RWPE2 (cell line): ENCODE measurements around the gene NFKB2.

ENCODE experiments used
- ATAC-seq: fragments of 200-7000 bp; cut with Tn5 transposase; 3 replicates; pipeline ENCODE4 v1.9.1; 2021; ENCODE audit warnings: low read depth
- DNase-seq: peaks from one replicate; pipeline ENCODE4 v3.0.0-alpha.2; 2020; ENCODE audit warnings: low spot score
- H3K27ac ChIP-seq: fragments of 450-650 bp; 2 replicates; pipeline ENCODE4 v1.5.1; 2017; ENCODE audit warnings: mild to moderate bottlenecking; ENCODE audit not compliant: poor library complexity, severe bottlenecking
- H3K27me3 ChIP-seq: fragments of 250-450 bp; sonication (Bioruptor Pico); 2 replicates; pipeline ENCODE4 v1.5.1; 2021; ENCODE audit warnings: mild to moderate bottlenecking, moderate library complexity; ENCODE audit not compliant: insufficient read depth, poor library complexity, severe bottlenecking
- H3K36me3 ChIP-seq: fragments of 250-450 bp; sonication (Bioruptor Pico); 2 replicates; pipeline ENCODE4 v1.5.1; 2020; ENCODE audit warnings: low read depth, mild to moderate bottlenecking, moderate library complexity
- H3K4me1 ChIP-seq: fragments of 250-450 bp; sonication (Bioruptor Pico); 2 replicates; pipeline ENCODE4 v1.5.1; 2021; ENCODE audit warnings: mild to moderate bottlenecking, moderate library complexity; ENCODE audit not compliant: insufficient read depth, poor library complexity, severe bottlenecking
- H3K4me3 ChIP-seq: fragments of 250-450 bp; sonication (Bioruptor Pico); 2 replicates; pipeline ENCODE4 v1.5.1; 2021; ENCODE audit warnings: mild to moderate bottlenecking, moderate library complexity; ENCODE audit not compliant: severe bottlenecking
- H3K9me3 ChIP-seq: fragments of 250-450 bp; sonication (Bioruptor Pico); 2 replicates; pipeline ENCODE4 v1.5.1; 2021; ENCODE audit warnings: mild to moderate bottlenecking, moderate library complexity; ENCODE audit not compliant: severe bottlenecking
- CTCF ChIP-seq: fragments of 450-650 bp; IDR thresholded peaks from one replicate; pipeline ENCODE4 v1.5.1; 2017; ENCODE audit warnings: mild to moderate bottlenecking, moderate library complexity; ENCODE audit not compliant: poor library complexity, severe bottlenecking

Gene NFKB2

GRCh38 chr10:102421757-102422512 lies 26.4 kb downstream of the NFKB2 start:
- H3K4me1 ChIP-seq = no peaks in the 10 kb centered on the region
- H3K27me3 ChIP-seq = peaks cover 5% of the 10 kb centered on the region
- DNase-seq = no peak
- H3K27ac ChIP-seq = peak overlapping the region; percentile 71
- peaks cover 7% of the 10 kb centered on the region for H3K36me3 ChIP-seq
- no peaks in the 10 kb centered on the region for H3K9me3 ChIP-seq
- ATAC-seq = peak; percentile 28
- no peak for TF ChIP-seq CTCF
- peak overlapping the region; percentile 54 for H3K4me3 ChIP-seq

- no peaks in the 10 kb centered on the region for H3K9me3 ChIP-seq
- H3K4me3 ChIP-seq = peak overlapping the region; percentile 54
- peaks cover 7% of the 10 kb centered on the region for H3K36me3 ChIP-seq
- peak; percentile 50 for ATAC-seq
- DNase-seq = no peak
- H3K27me3 ChIP-seq = peaks cover 5% of the 10 kb centered on the region
- peak overlapping the region; percentile 71 for H3K27ac ChIP-seq
- peak; percentile 94 for TF ChIP-seq CTCF
- no peaks in the 10 kb centered on the region for H3K4me1 ChIP-seq
These were observed 27.1 kb downstream of the NFKB2 start for GRCh38 chr10:102422545-102423129.

GRCh38 chr10:102423372-102423968 lies 28.0 kb downstream of the NFKB2 start:
- Histone ChIP-seq H3K27ac (peak overlapping the region; percentile 71), H3K27me3 (peaks cover 5% of the 10 kb centered on the region), H3K4me3 (no peak overlapping the region), H3K36me3 (peaks cover 7% of the 10 kb centered on the region), H3K9me3 (no peaks in the 10 kb centered on the region), H3K4me1 (no peaks in the 10 kb centered on the region)
- no peak for DNase-seq
- TF ChIP-seq CTCF = no peak
- ATAC-seq = no peak

DNA sequence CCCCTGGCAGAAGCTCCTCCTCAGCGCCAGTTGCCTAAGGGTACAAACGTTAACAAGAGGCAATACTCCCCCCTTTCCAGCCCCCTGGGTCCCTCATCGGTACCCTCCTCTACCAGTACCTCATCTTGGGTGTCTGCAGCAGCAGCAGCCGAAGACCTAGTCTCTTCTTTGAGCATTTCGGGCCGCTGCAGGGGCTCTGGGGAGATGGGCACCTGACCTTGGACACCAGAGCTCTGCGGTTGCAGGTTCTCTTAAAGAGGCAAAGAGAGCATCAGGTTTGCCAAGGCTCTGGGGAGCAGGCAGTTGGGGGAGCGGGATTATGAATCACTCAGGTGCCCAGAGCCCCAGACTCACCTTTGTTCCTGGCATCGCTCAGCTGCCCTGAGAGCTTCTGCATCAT lies 28.6 kb downstream of the NFKB2 start:
- no peak for ATAC-seq
- Histone ChIP-seq H3K36me3 (peaks cover 7% of the 10 kb centered on the region), H3K4me1 (no peaks in the 10 kb centered on the region), H3K4me3 (no peak overlapping the region), H3K27ac (no peak overlapping the region), H3K27me3 (peaks cover 2% of the 10 kb centered on the region), H3K9me3 (no peaks in the 10 kb centered on the region)
- no peak for DNase-seq
- TF ChIP-seq CTCF = no peak

DNA sequence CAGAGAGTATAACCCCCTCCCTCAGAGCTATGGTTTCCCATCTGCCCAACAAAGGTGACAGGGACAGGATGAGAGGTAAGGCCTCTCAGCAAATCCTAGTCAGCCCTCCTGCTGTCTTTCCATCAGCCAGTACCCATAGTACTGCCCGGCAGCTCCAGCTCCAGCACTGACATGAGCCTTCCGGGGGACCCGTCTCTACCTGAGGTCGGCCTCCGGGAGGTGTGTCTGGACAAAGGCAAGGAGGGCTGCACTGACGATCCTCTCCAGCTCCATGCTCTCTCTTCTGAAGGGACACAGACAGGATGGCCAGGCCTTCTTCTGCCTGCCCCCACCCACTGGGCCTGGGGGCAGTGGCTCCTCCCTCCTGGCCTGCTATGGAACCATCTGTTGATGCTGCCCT lies 29.4 kb downstream of the NFKB2 start:
- TF ChIP-seq CTCF = no peak
- peaks cover 7% of the 10 kb centered on the region for H3K36me3 ChIP-seq
- H3K9me3 ChIP-seq = no peaks in the 10 kb centered on the region
- H3K27ac ChIP-seq = no peak overlapping the region
- no peak for ATAC-seq
- no peaks in the 10 kb centered on the region for H3K27me3 ChIP-seq
- no peak overlapping the region for H3K4me3 ChIP-seq
- no peak for DNase-seq
- H3K4me1 ChIP-seq = no peaks in the 10 kb centered on the region
